CD4-positive, alpha-beta T cell treated with Interleukin-4 for 4 hours (primary cell): ENCODE data around the gene GSG1L.
"Not testable (repeated sequence)": the region's sequence is repeated elsewhere in the genome, so short reads cannot be mapped to it uniquely, and the experiment has no call there.

Experiments
- DNase-seq: peaks from one replicate; pipeline ENCODE4 v3.0.0-alpha.2; 2020

GSG1L gene

GRCh38 chr16:27883576-27883975 lies 179.9 kb downstream of the GSG1L start:
- DNase-seq = no peak

- no peak for DNase-seq
Observed at GRCh38 chr16:27880287-27880686, 183.2 kb downstream of the GSG1L start.

GRCh38 chr16:27879601-27880247 lies 183.8 kb downstream of the GSG1L start:
- no peak for DNase-seq

GRCh38 chr16:27872627-27873026 lies 190.9 kb downstream of the GSG1L start:
- DNase-seq = not testable (repeated sequence)

- no peak for DNase-seq
Observed at GRCh38 chr16:27870116-27870798, 193.3 kb downstream of the GSG1L start.

GRCh38 chr16:27869411-27869810 lies 194.1 kb downstream of the GSG1L start:
- DNase-seq = no peak

GRCh38 chr16:27868180-27868579 lies 195.3 kb downstream of the GSG1L start:
- DNase-seq = no peak

GRCh38 chr16:27867122-27868110 lies 196.1 kb downstream of the GSG1L start:
- DNase-seq = peak; percentile 19

- DNase-seq = no peak
Observed at GRCh38 chr16:27863377-27863776, 200.1 kb downstream of the GSG1L start.

- no peak for DNase-seq
Observed at GRCh38 chr16:27862953-27863352, 200.6 kb downstream of the GSG1L start.

GRCh38 chr16:27860091-27860490 lies 203.4 kb downstream of the GSG1L start:
- no peak for DNase-seq

- no peak for DNase-seq
Observed at GRCh38 chr16:27859020-27859419, 204.5 kb downstream of the GSG1L start.

GRCh38 chr16:27853651-27854050 lies 209.9 kb downstream of the GSG1L start:
- no peak for DNase-seq

GRCh38 chr16:27853101-27853500 lies 210.4 kb downstream of the GSG1L start:
- no peak for DNase-seq

- DNase-seq = no peak
Observed at GRCh38 chr16:27852681-27853080, 210.8 kb downstream of the GSG1L start.

GRCh38 chr16:27852116-27852515 lies 211.4 kb downstream of the GSG1L start:
- DNase-seq = no peak

- no peak for DNase-seq
Observed at GRCh38 chr16:27851586-27851985, 211.9 kb downstream of the GSG1L start.

- no peak for DNase-seq
Observed at GRCh38 chr16:27849621-27850020, 213.9 kb downstream of the GSG1L start.

- DNase-seq = no peak
Observed at GRCh38 chr16:27847030-27847550, 216.4 kb downstream of the GSG1L start.

GRCh38 chr16:27844826-27845225 lies 218.7 kb downstream of the GSG1L start:
- no peak for DNase-seq

- no peak for DNase-seq
Observed at GRCh38 chr16:27843800-27844199, 219.7 kb downstream of the GSG1L start.

- DNase-seq = no peak
Observed at GRCh38 chr16:27841911-27842310, 221.6 kb downstream of the GSG1L start.
